AG09319 (cell line): Measurements from ENCODE around the gene SLC10A1.

ENCODE experiments used
- DNase-seq: peaks from one replicate; pipeline ENCODE4 v3.0.0-alpha.2; 2010; ENCODE audit warnings: low read depth; ENCODE audit errors: extremely low read depth
- CTCF ChIP-seq: IDR thresholded peaks from 2 replicates; pipeline ENCODE4 v1.5.1; 2011; ENCODE audit warnings: low read depth, mild to moderate bottlenecking, inconsistent platforms, low read length, moderate library complexity

SLC10A1 gene

GRCh38 chr14:69797573-69798338, 715 bp upstream of the SLC10A1 start:
- DNase-seq: no peak
- TF ChIP-seq CTCF: no peak

GRCh38 chr14:69795691-69796090, 1.4 kb downstream of the SLC10A1 start:
- DNase-seq: no peak
- no peak for TF ChIP-seq CTCF

GRCh38 chr14:69794791-69795190, 2.2 kb downstream of the SLC10A1 start:
- TF ChIP-seq CTCF: no peak
- no peak for DNase-seq

DNA sequence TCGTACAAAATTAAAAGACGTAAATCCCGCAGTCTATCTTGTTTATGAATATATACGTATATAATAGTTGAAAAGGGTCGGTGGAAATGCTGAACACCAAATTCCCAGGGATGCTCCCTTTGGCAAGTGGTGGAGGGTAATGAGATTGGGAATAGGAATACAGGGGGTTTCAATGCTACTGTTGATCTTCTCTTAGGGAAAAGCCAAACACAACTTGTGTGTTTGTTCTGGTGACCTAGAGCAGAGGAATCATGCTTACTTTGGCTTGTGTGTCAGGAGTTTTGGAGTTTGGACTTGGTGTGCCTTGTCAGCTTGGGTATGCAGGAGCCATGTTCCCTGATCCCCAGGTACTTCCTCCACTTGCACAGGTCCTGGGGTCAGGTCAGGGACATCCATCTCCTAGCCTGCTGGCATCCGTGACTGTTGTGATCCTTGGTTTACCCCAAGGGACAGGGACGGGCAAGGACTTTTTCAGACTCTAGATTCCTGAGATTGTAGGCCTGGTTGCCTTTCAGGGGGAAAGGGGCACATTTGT, 4.1 kb downstream of the SLC10A1 start:
- no peak for TF ChIP-seq CTCF
- DNase-seq: no peak

DNA sequence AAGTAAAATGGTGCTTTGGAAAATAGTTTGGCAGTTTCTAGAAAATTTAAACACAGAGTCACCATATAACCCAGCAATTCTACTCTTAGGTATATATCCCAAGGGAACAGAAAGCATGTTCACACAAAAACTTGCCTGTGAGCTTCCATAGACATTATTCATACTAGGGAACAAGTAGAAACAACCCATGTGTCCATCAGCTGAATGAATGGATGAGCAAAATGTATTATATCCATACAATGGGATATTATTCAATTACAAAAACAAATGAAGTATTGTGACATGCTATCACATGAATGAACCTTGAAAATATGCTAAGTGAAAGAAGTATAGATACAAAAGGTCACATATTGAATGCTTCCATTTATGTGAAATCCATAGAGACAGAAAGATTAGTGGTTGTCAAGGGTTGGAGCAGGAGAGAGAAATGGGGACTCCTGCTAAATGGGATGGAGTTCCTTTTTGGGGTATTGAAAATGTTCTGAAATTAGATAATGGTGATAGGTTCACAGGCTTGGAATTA, 7.9 kb downstream of the SLC10A1 start:
- no peak for TF ChIP-seq CTCF

GRCh38 chr14:69786603-69787002, 10.4 kb downstream of the SLC10A1 start:
- no peak for DNase-seq
- TF ChIP-seq CTCF: no peak

More for the DNA sequence above, 7.9 kb downstream of the SLC10A1 start:
- DNase-seq: no peak

GRCh38 chr14:69784942-69785341, 12.1 kb downstream of the SLC10A1 start:
- DNase-seq: no peak
- TF ChIP-seq CTCF: no peak
